ENCODE measurements around the gene IL5RA. TPM values are rescaled to one million over a fixed set of nuclear protein-coding genes. Genes with fewer than 3 reads are reported as not detected.

The IL5RA gene
- total RNA-seq, 2 experiments from 2014 or later, result not detected

DNA sequence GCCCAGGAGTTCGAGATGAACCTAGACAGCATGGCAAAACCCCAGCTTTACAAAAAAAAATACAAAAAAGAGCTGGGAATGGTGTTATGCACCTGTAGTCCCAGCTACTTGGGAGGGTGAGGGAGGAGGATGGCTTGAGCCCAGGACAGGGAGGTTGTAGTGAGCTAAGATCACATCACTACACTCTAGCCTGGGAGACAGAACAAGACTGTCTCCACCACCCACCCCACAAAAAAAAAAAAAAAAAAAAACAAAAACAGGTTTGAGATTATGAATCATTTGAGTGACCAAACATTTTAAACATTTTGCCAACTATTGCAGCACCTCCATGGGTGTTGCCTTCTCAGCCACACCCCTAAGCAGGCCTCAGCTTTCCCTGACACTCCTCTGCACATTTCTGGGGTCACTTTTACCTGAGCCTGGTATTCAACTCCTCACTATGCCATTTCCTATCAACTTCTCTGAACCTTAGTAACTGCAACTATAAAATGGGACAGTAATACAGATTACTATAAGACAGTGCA is 41.8 kb downstream of the IL5RA start:
- intact Hi-C loops (cut with micrococcal nuclease), result no loop called here
- no peak for DNase-seq
- H3K9me3 Mint-ChIP-seq, result no peaks in the 10 kb centered on the region
- no peak overlapping the region for H3K4me3 Mint-ChIP-seq
- H3K27me3 Mint-ChIP-seq, result no peaks in the 10 kb centered on the region
- TF ChIP-seq, protein P1, sequence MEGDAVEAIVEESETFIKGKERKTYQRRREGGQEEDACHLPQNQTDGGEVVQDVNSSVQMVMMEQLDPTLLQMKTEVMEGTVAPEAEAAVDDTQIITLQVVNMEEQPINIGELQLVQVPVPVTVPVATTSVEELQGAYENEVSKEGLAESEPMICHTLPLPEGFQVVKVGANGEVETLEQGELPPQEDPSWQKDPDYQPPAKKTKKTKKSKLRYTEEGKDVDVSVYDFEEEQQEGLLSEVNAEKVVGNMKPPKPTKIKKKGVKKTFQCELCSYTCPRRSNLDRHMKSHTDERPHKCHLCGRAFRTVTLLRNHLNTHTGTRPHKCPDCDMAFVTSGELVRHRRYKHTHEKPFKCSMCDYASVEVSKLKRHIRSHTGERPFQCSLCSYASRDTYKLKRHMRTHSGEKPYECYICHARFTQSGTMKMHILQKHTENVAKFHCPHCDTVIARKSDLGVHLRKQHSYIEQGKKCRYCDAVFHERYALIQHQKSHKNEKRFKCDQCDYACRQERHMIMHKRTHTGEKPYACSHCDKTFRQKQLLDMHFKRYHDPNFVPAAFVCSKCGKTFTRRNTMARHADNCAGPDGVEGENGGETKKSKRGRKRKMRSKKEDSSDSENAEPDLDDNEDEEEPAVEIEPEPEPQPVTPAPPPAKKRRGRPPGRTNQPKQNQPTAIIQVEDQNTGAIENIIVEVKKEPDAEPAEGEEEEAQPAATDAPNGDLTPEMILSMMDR (IDR thresholded peaks at IDR 0.05), result no peak
- H3K27ac Mint-ChIP-seq, result no peak overlapping the region
- CTCF ChIA-PET, result no interaction called here
- POLR2A ChIA-PET, result no interaction called here
- H3K4me1 Mint-ChIP-seq (ENCODE audit: low read depth), result no peaks in the 10 kb centered on the region
- no peaks in the 10 kb centered on the region for H3K36me3 Mint-ChIP-seq (ENCODE audit: low read depth)
- no peak for ATAC-seq

DNA sequence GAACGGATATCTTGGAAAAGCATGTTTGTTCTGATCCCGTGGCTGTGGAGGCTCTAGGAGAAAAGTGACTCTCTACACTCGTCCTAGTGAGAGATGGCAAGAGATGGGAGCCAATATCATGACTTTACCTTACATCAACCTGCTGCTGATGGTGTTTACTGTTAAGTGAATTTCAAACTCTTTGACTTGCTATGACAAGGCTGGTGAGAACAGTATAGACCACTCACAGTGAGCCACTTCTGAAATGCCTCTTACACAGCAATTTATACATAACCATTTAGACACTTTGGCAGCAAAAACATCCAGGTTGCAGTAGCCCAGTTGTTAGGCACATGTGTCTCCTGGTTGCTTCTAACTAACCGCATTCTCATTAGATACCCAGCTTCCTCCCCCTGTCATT is 43.3 kb downstream of the IL5RA start:
- H3K9me3 Mint-ChIP-seq, result no peaks in the 10 kb centered on the region
- TF ChIP-seq, protein P1 (IDR thresholded peaks at IDR 0.05), result no peak
- ChIA-PET POLR2A (no interaction called here), CTCF (no interaction called here)
- H3K27ac Mint-ChIP-seq, result no peak overlapping the region
- no peak for ATAC-seq
- no peaks in the 10 kb centered on the region for H3K36me3 Mint-ChIP-seq (ENCODE audit: low read depth)
- H3K4me1 Mint-ChIP-seq (ENCODE audit: low read depth), result no peaks in the 10 kb centered on the region
- no peaks in the 10 kb centered on the region for H3K27me3 Mint-ChIP-seq
- no peak for DNase-seq
- intact Hi-C loops (cut with micrococcal nuclease), result no loop called here
- H3K4me3 Mint-ChIP-seq, result no peak overlapping the region

DNA sequence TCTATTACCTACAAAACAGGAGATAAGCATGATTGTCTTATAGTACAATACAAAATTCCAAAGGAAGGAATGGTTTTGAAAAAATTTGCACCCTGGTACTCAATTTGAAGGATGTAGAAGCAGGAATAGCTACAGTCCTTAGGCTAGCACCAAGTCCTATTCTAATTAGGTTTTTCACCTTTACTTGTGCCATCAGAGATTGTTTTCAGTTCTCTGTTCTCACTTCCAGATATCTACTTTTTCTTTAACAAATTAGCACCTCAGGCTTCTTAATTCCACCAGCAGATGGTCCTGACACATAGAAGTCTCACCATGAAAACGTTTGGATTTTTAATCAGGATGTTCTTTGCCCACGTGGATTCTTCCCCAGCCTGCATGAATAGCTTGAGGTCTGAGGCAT is 43.8 kb downstream of the IL5RA start:
- TF ChIP-seq, protein P1 (IDR thresholded peaks at IDR 0.05), result no peak
- ATAC-seq (no peak), DNase-seq (no peak)
- no peaks in the 10 kb centered on the region for H3K4me1 Mint-ChIP-seq (ENCODE audit: low read depth)
- H3K9me3 Mint-ChIP-seq, result no peaks in the 10 kb centered on the region
- POLR2A ChIA-PET, result no interaction called here
- no peaks in the 10 kb centered on the region for H3K27me3 Mint-ChIP-seq
- H3K27ac Mint-ChIP-seq, result no peak overlapping the region
- H3K36me3 Mint-ChIP-seq (ENCODE audit: low read depth), result no peaks in the 10 kb centered on the region
- intact Hi-C loops (cut with micrococcal nuclease), result no loop called here
- no peak overlapping the region for H3K4me3 Mint-ChIP-seq
- CTCF ChIA-PET, result no interaction called here

DNA sequence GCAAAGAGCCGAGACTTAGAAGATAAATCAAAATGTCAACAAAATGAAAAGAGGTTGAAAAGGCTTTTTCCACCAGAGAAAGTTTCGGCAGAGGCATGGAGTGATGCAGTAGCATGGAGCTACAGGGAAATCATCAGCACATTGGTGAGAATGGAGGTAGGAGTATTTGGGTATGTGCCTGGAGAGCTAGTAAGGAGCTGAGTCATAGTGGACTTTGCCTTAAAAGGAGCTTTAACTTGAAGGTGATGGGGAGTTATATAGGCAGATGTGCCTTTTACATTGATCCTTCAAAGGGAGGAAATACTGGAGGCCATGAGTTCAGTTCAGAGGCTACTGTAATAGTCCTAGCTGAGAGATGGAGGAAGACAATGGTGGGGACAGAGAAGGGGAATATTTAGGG is 44.3 kb downstream of the IL5RA start:
- Mint-ChIP-seq H3K4me3 (no peak overlapping the region), H3K4me1 (ENCODE audit: low read depth) (no peaks in the 10 kb centered on the region), H3K36me3 (ENCODE audit: low read depth) (no peaks in the 10 kb centered on the region), H3K27ac (no peak overlapping the region), H3K27me3 (no peaks in the 10 kb centered on the region), H3K9me3 (no peaks in the 10 kb centered on the region)
- CTCF ChIA-PET, result no interaction called here
- TF ChIP-seq, protein P1 (IDR thresholded peaks at IDR 0.05), result no peak
- intact Hi-C loops (cut with micrococcal nuclease), result no loop called here
- no peak for ATAC-seq
- POLR2A ChIA-PET, result interaction anchor here (0.5 kb wide), 1 partner anchor 23 kb away, joined by 3 read pairs; no protein-coding TSS in a partner anchor
- DNase-seq, result no peak

DNA sequence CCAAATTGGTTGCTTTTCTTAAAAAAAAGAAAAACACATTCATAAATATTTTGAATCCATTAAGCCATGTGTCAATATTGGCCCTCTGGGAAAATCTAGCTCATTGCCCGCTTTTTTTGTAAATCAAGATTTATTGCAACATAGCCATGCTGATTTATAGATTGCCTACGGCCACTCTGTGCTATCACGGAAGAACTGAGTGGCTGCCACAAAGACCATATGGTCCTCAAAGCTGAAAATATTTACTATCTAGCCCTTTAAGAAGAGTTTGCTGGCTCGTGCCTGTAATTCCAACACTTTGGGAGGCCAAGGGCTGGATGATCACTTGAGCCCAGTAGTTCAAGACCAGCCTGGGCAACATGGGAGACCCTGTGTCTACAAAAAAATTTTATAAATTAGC is 45.9 kb downstream of the IL5RA start:
- intact Hi-C loops (cut with micrococcal nuclease), result no loop called here
- Mint-ChIP-seq H3K4me1 (ENCODE audit: low read depth) (no peaks in the 10 kb centered on the region), H3K27me3 (no peaks in the 10 kb centered on the region), H3K36me3 (ENCODE audit: low read depth) (no peaks in the 10 kb centered on the region), H3K4me3 (no peak overlapping the region), H3K27ac (no peak overlapping the region), H3K9me3 (no peaks in the 10 kb centered on the region)
- POLR2A ChIA-PET, result no interaction called here
- no peak for DNase-seq
- no peak for ATAC-seq
- CTCF ChIA-PET, result no interaction called here
- TF ChIP-seq, protein P1 (IDR thresholded peaks at IDR 0.05), result no peak
